HG03108 (cell line): ENCODE measurements around the gene PITPNC1.
"Not testable (repeated sequence)": the region's sequence is repeated elsewhere in the genome, so short reads cannot be mapped to it uniquely, and the experiment has no call there.

Experiments used
- ATAC-seq: cut with Tn5 transposase; IDR thresholded peaks from one replicate; pipeline ENCODE4 v1.9.1; 2021; ENCODE audit warnings: moderate library complexity; ENCODE audit not compliant: unreplicated experiment

PITPNC1 gene

DNA sequence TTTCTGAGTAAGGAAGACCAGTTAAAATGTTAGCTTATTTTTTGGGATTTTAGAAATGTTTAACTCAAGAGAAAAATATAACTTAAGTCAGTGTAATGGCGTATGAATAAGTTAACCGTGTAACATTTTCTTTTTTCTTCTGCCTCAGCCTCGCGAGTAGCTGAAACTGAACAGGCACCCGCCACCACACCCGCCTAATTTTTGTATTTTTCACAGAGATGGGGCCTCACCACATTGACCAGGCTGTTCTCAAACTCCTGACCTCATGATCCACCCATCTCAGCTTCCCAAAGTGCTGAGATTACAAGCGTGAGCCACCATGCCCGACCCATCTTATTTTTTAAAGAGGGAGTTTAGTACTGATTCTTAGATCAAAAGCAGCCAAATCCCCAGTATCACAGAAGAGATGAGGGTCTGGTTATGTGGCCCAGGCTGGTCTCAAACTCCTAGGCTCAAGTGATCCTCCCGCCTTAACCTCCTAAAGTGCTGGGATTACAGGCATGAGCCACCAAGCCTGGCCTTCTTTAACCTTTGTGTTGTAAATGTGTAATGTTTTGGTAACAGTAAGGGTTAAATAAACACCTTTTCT lies 16.8 kb downstream of the PITPNC1 start:
- ATAC-seq = no peak

GRCh38 chr17:67399676-67400075 lies 22.6 kb downstream of the PITPNC1 start:
- no peak for ATAC-seq

DNA sequence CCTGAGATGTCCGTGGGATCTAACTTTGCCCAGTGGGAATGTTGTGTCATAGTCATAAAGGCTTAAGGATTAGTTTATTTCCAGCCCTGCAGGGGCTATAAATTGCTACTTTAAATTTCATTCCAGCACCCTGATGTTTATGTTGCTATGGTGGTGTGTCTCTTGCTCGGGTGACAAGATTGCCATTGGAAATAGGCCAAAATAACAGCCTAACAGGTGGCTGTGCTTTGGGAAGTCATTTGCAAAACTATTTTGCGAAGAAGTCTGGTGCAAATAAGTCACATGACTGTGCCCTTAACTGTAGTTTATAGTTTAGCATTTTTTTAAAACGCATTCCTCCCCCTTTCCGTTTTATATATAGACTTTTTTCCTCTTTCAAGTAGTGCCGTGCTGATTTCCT lies 23.1 kb downstream of the PITPNC1 start:
- ATAC-seq = no peak

DNA sequence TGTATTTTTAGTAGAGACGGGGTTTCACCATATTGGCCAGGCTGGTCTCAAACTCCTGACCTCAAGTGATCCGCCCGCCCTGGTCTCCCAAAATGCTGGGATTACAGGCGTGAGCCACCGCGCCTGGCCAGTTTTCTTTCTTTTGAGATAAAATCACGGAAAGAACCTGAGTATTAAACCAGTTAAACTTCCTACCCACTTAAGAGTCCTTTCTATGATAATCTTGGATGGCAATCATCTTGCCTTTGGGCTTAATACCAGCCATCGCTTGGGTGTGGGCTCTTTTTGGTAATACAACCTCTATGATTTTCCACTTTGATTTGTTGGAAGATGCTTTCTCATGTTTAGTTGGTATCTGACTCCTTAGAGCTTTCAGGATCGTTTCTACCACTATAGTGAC lies 24.0 kb downstream of the PITPNC1 start:
- no peak for ATAC-seq

- ATAC-seq = no peak
Measured at GRCh38 chr17:67401598-67402504, 24.8 kb downstream of the PITPNC1 start.

GRCh38 chr17:67403065-67403464 lies 26.0 kb downstream of the PITPNC1 start:
- ATAC-seq = no peak

DNA sequence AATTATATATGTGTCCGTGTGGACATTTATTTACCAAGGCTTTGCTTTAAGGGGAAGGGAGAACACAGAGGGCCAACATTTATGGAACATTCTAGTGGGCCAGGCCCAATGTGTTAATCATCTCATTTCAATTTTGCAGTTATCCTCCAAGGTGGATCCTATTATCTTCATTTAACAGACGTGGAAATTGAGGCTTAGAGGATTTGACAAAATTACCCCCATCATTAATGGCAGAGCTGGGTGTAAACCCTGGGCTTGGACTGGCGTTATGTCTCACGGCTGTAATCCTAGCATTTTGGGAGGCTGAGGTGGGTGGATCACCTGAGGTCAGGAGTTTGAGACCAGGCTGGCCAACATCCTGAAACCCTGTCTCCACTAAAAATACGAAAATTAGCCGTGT lies 26.4 kb downstream of the PITPNC1 start:
- ATAC-seq = no peak

GRCh38 chr17:67408455-67408830 lies 31.4 kb downstream of the PITPNC1 start:
- not testable (repeated sequence) for ATAC-seq

GRCh38 chr17:67411397-67411796 lies 34.3 kb downstream of the PITPNC1 start:
- ATAC-seq = no peak

DNA sequence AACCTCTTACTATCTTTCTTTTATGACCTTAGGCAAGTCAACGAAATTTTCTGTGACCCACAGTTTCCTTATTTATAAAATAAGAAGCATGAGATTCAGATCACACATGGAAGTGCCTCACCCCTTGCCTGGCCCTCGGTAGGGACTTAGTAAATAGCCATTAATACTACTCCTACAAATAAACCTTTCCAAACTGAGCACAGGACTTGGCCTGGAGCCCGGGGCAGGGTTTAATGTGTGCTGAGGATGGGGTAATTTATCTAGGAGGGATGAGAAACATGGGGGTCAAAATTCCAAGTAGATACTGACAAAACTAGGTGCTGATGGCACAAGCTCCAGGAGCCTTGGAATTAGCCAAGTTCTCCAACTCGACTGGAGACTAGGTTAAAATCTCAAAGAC lies 35.0 kb downstream of the PITPNC1 start:
- ATAC-seq = no peak

DNA sequence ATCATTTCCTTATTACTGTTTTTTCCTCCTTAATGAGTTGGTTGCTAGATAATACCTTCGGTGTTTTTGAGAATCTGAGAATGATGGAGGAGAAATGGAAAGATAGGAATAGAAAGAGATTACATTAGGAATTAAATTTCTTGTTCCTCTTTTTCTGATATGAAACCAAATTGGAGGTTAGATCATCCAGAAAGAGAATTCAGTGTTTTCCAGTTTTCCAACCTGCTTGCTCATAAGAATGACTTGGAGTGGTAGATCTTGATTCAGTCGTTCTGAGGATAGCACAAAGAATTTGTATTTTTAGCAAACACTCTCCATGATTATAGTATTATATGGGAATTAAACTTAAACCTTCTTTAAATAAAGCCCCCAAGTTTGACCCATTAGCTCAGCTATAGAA lies 35.9 kb downstream of the PITPNC1 start:
- ATAC-seq = no peak

GRCh38 chr17:67413388-67413787 lies 36.3 kb downstream of the PITPNC1 start:
- no peak for ATAC-seq

GRCh38 chr17:67414130-67414529 lies 37.0 kb downstream of the PITPNC1 start:
- ATAC-seq = no peak

- no peak for ATAC-seq
Measured at GRCh38 chr17:67414559-67414958, 37.5 kb downstream of the PITPNC1 start.

GRCh38 chr17:67415291-67415690 lies 38.2 kb downstream of the PITPNC1 start:
- ATAC-seq = no peak

DNA sequence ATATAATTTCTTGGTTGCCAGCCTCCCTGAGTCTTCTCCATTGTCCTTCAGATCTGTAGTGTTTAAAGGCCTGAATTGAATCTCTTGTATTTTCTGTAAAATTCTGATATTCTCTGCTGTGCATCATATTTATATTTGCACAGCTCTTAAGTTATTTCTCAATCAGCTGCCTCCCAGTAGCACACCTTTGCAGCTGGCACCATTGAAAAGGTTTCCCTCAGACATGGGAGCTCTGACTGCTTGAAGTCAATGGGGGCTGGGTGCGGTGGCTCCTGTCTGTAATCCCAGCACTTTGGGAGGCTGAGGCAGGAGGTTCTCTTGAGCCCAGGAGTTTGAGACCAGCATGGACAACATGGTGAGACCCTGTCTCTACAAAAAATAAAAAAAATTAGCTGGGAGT lies 40.4 kb downstream of the PITPNC1 start:
- ATAC-seq = no peak

DNA sequence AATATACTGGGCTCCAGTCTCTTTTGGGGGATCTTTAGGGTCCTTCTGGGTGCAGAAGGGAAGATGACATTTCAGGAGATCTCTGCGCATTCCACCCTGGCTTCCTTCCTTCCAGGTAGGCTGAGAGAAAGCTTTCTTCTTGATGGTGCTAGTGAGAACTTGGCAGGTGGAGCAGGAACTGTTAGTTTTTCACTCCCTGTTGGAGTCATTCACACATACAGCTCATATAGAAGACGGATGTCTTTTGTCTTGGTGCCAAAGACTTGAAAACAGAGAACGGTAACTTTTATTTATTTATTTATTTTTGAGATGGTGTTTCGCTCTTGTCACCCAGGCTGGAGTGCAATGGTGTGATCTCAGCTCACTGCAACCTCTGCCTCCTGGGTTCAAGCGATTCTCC lies 43.9 kb downstream of the PITPNC1 start:
- ATAC-seq = no peak

- peak; percentile 50 for ATAC-seq
Measured at GRCh38 chr17:67421869-67422273, 44.8 kb downstream of the PITPNC1 start.

GRCh38 chr17:67422296-67422695 lies 45.2 kb downstream of the PITPNC1 start:
- not testable (repeated sequence) for ATAC-seq

GRCh38 chr17:67422897-67423296 lies 45.8 kb downstream of the PITPNC1 start:
- no peak for ATAC-seq

- ATAC-seq = no peak
Measured at GRCh38 chr17:67425571-67426160, 48.6 kb downstream of the PITPNC1 start.

DNA sequence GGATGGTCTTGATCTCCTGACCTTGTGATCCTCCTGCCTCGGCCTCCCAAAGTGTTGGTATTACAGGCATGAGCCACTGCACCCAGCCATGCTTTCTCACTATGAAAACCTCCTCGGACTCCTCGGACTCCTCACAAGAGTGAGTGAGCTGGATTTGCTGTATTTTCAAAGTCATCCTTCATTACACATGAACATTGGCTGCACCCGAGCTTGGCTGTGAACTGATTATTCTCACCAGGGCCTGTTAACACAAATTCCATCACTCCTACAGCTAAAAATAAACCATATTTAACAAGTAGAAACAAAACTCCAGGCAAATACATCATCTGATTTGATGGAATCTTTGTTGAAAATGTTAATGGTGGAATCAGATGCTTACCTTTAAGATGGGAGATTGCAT lies 50.3 kb downstream of the PITPNC1 start:
- ATAC-seq = no peak
